Thoracic aorta (tissue), 2 donors: ENCODE measurements around the gene NUP133. TPM values are rescaled to one million over a fixed set of nuclear protein-coding genes. Genes with fewer than 3 reads are reported as not detected.
A peak's percentile ranks its signal among the peaks of the same experiment; 100 is the strongest.

ENCODE experiments used
- ATAC-seq: fragments of 150-250 bp; one replicate; pipeline ENCODE4 v1.8.0; 2017; ENCODE audit warnings: low read depth; ENCODE audit not compliant: insufficient number of reproducible peaks, low FRiP score
- DNase-seq: peaks from one replicate; pipeline ENCODE4 v3.0.0-alpha.2; 2020; ENCODE audit warnings: low spot score
- H3K27ac ChIP-seq, 2 donors: fragments of 200-600 bp; sonication (generic); 1 replicate in 1 of 2; 2 replicates in 1 of 2; pipeline ENCODE4 v1.5.1; 2016; ENCODE audit warnings: mild to moderate bottlenecking in 2 of 2, moderate library complexity in 2 of 2
- H3K27me3 ChIP-seq: fragments of 200-600 bp; sonication (generic); replicated peaks from 2 replicates; pipeline ENCODE4 v1.6.0; 2016; ENCODE audit warnings: mild to moderate bottlenecking; ENCODE audit not compliant: insufficient read depth
- H3K36me3 ChIP-seq: fragments of 200-600 bp; sonication (generic); one replicate; pipeline ENCODE4 v1.5.1; 2016
- H3K4me1 ChIP-seq, 2 donors: fragments of 200-600 bp; sonication (generic); 1 replicate in 1 of 2; 2 replicates in 1 of 2; pipeline versions ENCODE4 v1.5.1 to v1.6.0; 2016; ENCODE audit warnings: low read depth in 2 of 2, mild to moderate bottlenecking in 1 of 2; ENCODE audit not compliant: control insufficient read depth in 1 of 2
- H3K4me3 ChIP-seq: fragments of 200-600 bp; sonication (generic); 2 replicates; pipeline ENCODE4 v1.5.1; 2016; ENCODE audit warnings: mild to moderate bottlenecking
- H3K9me3 ChIP-seq: fragments of 200-600 bp; sonication (generic); 2 replicates; pipeline ENCODE4 v1.5.1; 2016
- total RNA-seq, 2 donors: library from RNA; depleted of rRNA; stranded (reverse); fragments of >200 nt; gene quantifications; one replicate each; pipeline versions ENCODE4 v1.1.0 to v1.2.3, GENCODE V29; 2016
- TF ChIP-seq, protein P1 (sequence below): fragments of 200-600 bp; sonication (generic); IDR thresholded peaks from one replicate; pipeline ENCODE4 v1.5.1; 2019; ENCODE audit warnings: antibody characterized with exemption

Gene NUP133
- total RNA-seq, 2 donors from 2014 or later, result 25.0 to 45.6 TPM

DNA sequence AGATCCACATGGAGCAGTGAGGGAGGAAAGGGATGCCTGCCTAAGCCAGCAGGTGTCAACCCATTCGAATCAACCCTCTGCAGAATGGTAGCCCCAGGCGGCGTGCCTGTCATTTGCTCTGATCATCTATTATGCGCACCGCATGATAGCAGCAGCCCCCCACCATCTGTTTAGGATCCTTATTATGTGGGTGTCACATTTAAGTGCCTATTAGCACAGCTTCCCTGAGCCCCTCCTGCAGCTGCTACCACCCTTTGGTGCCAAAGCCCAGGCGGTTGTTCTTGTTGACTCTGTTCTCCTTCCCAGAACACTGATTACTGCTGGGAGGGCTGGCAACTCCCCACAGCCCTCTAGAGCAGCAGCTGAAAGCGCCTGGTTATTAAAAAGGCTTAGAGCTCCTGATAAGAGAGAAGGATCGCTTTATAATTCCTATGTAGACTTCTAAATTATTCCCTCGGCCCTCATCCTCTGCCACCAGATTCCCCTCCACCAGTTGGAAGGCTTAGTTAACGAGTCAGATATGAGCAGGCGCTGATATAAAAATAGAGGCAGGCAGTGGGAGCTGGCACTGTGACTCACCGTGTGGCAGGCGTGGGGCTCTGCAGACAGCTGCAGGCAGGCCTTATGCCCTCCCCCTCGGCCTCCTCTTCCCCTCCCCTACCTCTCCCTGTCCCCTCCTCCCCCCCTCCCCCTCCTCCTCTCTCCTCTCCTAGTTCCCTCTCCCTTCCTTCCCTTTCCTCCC is 97.3 kb downstream of the NUP133 start:
- Histone ChIP-seq H3K9me3 (no peaks in the 10 kb centered on the region), H3K27me3 (no peaks in the 10 kb centered on the region), H3K36me3 (no peaks in the 10 kb centered on the region), H3K4me3 (peak overlapping the region; percentile 63), H3K4me1 (peaks cover 30 to 54% of the 10 kb centered on the region in 2 donors), H3K27ac (peak overlapping the region; percentile 57 to 66)
- peak; percentile 56 for DNase-seq
- peak; percentile 89 for ATAC-seq
- TF ChIP-seq, protein P1, sequence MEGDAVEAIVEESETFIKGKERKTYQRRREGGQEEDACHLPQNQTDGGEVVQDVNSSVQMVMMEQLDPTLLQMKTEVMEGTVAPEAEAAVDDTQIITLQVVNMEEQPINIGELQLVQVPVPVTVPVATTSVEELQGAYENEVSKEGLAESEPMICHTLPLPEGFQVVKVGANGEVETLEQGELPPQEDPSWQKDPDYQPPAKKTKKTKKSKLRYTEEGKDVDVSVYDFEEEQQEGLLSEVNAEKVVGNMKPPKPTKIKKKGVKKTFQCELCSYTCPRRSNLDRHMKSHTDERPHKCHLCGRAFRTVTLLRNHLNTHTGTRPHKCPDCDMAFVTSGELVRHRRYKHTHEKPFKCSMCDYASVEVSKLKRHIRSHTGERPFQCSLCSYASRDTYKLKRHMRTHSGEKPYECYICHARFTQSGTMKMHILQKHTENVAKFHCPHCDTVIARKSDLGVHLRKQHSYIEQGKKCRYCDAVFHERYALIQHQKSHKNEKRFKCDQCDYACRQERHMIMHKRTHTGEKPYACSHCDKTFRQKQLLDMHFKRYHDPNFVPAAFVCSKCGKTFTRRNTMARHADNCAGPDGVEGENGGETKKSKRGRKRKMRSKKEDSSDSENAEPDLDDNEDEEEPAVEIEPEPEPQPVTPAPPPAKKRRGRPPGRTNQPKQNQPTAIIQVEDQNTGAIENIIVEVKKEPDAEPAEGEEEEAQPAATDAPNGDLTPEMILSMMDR, result peak; percentile 23

DNA sequence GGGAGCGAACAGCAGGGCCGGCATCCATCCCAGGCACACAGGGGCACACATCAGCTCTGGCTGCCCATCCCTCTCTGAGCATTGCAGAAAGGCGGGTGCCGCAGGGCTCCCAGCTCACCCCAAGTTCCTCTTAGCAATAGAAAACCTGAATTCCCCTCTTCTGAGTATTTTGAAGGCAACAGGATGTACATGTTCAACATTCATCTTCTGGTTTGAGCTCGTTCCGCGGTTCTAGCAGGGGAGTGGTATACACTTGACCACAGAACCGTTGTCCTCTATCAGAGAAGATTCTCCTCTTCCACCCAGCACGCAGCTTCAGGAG is 97.8 kb downstream of the NUP133 start:
- ATAC-seq, result no peak
- no peaks in the 10 kb centered on the region for H3K36me3 ChIP-seq
- DNase-seq, result no peak
- peak overlapping the region; percentile 57 to 66 for H3K27ac ChIP-seq
- H3K4me1 ChIP-seq, result peaks cover 30 to 54% of the 10 kb centered on the region in 2 donors
- TF ChIP-seq, protein P1, result no peak
- no peaks in the 10 kb centered on the region for H3K27me3 ChIP-seq
- peak overlapping the region; percentile 63 for H3K4me3 ChIP-seq
- no peaks in the 10 kb centered on the region for H3K9me3 ChIP-seq

DNA sequence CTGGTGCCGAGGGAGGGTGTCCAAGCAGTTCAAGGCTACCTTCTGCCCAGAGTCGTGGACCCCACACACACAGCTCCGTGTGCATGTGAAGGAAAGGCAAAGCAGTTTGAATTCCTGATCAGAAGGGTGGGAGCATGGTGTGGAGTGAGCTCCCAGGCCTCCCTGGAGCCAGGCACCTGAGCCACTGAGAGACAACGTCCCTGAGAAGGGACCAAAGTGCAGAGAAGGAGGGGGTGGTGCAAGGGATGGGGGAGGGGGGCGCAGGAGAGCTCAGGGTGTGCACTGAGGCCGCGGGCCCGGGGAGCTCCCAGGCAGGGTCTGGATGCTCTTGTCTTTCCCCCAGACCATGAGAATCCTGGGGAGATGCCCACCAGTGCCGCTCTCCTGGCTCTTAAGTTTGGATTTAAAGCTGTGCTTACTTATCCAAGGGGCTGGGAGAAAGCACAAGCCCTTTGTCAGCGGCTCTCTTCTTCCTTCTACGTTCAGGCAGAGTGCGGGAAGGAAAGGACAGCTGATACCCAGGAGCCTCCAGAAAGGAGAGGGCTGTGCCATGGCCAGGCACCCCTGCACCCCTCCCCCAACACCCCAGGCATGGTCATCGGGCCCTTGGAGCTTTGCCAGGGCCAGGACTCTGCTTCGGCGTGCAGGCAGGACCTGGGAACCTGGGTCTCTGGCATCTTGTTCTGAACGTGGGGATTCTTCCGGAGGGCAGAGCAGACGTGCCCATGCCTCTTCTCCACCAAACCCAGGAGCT is 98.3 kb downstream of the NUP133 start:
- no peak for DNase-seq
- no peaks in the 10 kb centered on the region for H3K27me3 ChIP-seq
- no peak for ATAC-seq
- H3K9me3 ChIP-seq, result no peaks in the 10 kb centered on the region
- peak overlapping the region; percentile 63 for H3K4me3 ChIP-seq
- H3K4me1 ChIP-seq, result peaks cover 30 to 54% of the 10 kb centered on the region in 2 donors
- H3K27ac ChIP-seq, result peak overlapping the region in 1 of 2 donors; percentile 57
- TF ChIP-seq, protein P1, result no peak
- no peaks in the 10 kb centered on the region for H3K36me3 ChIP-seq

DNA sequence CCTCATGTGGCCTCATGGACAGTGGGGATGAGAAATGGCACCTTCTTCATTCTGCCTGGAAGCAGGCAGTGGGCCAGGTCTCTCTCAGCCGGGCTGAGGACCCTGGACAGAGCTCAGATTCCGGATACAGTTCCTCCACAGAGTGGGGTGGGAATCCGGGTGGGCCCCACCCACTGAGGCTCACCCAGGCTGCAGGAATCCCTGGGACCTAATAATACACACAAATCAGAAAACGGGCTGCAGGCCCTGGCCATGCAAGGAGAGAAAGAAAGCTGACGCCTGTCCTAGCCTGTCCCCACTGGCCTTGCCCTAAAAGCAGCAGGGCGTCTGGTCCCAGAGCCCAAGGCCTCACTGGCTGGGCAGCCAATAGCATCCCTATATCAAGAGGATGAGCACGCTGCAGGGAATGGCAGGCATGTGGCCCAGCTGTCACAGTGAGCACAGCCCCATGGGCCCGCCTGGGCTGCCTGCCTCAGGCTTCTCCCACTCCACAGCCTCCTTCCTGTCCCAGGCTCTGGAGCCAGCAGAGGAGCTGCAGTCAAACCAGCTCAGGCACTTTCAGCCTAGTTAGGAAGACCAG is 99.6 kb downstream of the NUP133 start:
- peaks cover 30 to 54% of the 10 kb centered on the region in 2 donors for H3K4me1 ChIP-seq
- no peaks in the 10 kb centered on the region for H3K27me3 ChIP-seq
- H3K9me3 ChIP-seq, result no peaks in the 10 kb centered on the region
- TF ChIP-seq, protein P1, result no peak
- DNase-seq (no peak), ATAC-seq (no peak)
- H3K36me3 ChIP-seq, result no peaks in the 10 kb centered on the region
- H3K27ac ChIP-seq, result no peak overlapping the region
- H3K4me3 ChIP-seq, result no peak overlapping the region
